ENCODE measurements around the gene TMEM106A.
"Not testable (repeated sequence)": the region's sequence is repeated elsewhere in the genome, so short reads cannot be mapped to it uniquely, and the experiment has no call there.

TMEM106A gene, protein sequence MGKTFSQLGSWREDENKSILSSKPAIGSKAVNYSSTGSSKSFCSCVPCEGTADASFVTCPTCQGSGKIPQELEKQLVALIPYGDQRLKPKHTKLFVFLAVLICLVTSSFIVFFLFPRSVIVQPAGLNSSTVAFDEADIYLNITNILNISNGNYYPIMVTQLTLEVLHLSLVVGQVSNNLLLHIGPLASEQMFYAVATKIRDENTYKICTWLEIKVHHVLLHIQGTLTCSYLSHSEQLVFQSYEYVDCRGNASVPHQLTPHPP
- 48.8 to 244 (median 85.4) reads per million in 17 experiments for total RNA-seq

DNA sequence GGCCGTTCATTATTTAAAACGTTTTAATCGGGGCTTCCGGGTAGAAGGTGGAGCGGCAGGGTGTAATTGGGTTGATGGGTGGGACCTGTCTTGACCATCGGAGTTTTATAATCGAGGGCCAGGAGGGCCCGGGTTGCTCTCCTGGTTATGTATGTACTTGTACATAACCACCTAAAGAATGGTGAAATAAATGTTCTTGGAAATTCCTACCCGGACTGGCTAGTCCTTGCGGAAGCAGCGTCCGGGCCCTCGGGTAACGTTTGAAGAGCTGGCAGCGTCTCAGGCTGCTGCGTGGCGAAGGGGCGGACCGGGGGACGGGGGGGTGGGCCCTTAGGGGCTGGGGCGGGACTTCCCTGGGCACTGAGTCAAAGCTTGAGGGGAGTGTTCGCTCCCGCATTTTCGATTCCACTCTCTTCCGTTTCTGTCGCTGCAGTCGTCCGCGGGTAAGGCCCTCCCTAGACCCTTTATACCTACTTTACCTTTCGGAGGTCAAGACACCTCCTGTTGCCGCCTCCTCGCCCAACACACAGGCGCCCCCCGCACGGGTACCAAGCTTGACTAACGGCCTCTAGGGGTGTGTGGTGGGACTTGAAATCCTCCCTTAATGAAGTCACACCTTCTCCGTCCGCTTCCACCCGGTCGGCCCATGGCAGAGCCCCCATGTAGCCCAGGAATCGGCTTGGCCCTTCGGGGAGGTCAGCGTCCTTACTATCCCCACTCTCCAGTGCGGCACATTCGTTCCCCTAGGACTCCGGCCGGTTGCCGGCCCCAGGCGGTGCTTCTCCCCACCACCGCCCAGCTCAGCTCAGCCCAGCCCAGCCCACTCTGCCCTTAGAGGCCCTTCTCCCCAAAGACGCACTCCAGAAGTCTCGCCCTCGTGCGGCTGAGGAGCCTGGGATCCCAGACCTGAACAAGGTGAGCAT lies at the start of gene TMEM106A:
TMEM106A (plus strand) TSS at position 396 of the 923 bp plus-strand sequence. CDS start 1,167 bp downstream, outside the sequence.
- DNase-seq, result peak; percentile 83 to 93 (median 89)

- DNase-seq, result not testable (repeated sequence)
Measured at GRCh38 chr17:43165971-43166370, 45.7 kb upstream of the TMEM106A start.

- peak in 3 of 4 experiments; percentile 2 to 43 (median 13) for DNase-seq
Measured at GRCh38 chr17:43169561-43170139, 42.0 kb upstream of the TMEM106A start.

DNA sequence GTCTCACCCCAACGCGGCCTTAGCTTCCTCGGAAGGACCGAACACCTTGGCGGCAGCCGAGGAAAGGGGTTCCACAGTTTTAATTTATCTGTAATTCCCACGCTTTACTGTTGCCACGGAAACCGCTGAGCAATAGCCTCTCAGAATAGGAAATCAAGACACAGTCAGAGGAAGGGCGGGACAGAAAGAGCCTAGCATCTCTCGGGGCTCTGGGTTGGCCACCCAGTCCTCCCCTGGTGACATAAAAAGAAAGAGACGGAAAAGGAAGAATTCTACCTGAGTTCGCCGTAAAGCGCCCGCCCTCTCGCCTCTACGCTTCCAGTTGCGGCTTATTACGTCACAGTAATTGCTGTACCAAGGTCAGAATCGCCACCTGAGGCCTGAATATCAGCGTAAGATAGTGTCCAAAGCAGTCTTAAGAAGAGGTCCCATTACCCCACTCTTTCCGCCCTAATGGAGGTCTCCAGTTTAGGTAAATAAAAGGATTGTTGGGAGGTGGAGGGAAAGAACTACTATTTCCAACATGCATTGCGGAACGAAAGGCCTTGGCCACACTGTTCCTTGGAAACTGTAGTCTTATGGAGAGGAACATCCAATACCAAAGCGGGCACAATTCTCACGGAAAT lies 41.4 kb upstream of the TMEM106A start:
- peak; percentile 92 to 97 (median 94) for DNase-seq

DNA sequence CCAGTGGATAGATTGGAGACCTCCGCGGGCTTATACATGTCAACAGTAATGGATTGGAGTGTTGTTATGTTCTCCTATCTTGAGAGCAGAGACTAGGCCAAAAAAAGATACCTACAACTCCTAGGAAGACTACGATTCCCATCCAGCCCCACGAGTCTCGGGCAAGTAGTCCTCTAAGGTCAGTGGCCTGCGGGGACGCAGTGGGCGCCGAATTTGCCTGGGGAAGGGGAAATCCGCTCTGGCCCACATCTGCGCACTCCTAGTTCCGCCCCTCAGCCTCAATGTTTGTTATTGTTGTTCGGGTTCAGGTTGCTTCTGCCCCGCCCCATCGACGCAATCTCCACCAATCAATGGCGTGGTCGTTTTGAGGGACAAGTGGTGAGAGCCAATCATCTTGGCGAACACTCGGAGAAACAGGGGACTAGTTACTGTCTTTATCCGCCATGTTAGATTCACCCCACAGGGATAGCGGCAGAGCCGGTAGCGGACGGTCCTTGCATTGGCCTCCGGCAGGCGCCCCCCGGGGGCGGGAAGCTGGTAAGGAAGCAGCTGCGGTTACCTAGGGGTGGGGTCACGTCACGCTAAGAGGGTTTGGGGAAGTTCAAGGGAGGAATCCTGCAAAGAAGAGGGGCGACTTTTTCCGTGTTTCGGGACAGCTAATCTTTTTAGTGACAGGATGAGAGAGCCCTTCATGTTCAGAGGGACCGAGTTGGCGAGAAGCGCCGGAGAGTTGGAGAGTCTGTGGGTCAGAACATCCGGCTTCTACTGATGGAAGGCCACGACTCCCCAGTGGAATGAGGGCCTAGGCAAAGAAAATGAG lies 40.7 kb upstream of the TMEM106A start, which contains the start of gene NBR1:
NBR1 (plus strand) TSS at position 449 of the 820 bp plus-strand sequence. CDS start 4,586 bp downstream, outside the sequence.
- peak; percentile 97 to 98 (median 98) for DNase-seq

DNA sequence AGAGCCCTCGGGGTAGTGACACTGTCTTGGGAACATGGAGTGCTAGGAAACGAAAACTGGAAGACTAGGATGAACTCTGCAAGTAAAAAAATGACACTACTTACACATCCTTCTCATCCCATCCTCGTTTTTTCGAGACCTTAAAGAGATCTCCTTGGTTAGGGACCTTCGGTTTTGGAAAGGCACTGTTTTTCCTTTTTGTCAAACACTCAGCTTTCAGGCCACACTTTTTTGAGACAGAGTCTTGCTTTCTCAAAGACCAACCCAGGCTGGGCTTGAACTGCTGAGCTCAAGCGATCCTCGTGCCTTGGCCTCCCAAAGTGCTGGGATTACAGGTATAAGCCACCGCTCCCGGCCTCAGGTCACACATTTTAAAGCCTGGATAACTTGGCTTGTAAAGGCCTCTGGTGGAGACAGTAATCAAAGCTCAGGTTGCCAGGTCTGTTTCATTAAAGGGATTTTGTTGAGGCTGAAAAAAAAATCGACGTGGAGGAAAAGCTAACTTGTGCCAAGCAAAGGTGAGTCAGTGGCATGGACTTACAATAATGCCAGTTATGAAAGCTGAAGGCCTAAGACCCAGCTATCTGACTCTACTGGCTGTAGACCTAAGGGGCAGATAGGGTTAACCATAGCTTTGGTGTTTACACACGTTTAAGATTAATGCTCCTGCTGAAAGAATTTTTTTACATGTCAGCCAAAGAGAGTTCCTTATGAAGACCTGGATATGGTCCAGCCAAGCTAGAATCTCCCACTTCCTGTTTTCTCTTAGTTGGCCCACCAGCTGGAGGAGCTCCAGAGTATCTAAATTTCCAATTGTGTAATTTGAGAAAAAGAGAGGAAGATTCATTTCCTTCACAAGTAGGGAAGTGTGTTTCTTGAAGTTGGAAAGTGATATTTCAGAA lies 39.8 kb upstream of the TMEM106A start:
- DNase-seq, result peak; percentile 87 to 97 (median 92)

GRCh38 chr17:43175213-43176118 lies 36.2 kb upstream of the TMEM106A start:
- DNase-seq, result no peak

DNA sequence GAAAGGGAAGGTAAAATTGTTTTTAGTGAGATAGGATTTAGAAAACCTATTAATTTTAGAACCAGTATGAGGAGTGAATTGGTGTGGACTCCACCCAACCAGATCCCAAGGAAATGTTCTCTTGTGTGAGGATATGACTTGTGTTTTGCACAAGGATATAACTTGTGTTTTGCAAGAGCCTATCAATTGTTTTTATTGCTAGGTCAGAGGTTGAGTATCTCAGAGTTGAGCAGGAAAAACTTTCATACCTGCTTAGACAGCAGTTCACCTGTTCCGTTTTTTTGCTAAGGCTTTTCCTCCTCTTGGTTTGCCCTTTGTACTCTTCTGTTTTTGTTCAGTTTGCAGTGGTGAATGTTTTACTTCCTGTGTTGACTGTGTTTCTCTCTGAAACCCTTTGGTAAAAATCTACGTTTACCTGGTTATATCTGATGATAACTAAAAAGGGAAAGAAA lies 35.5 kb upstream of the TMEM106A start:
- DNase-seq, result no peak

- DNase-seq, result no peak
Measured at GRCh38 chr17:43183921-43184320, 27.8 kb upstream of the TMEM106A start.

- not testable (repeated sequence) for DNase-seq
Measured at GRCh38 chr17:43186656-43187055, 25.0 kb upstream of the TMEM106A start.

- no peak for DNase-seq
Measured at GRCh38 chr17:43193251-43193650, 18.4 kb upstream of the TMEM106A start.

DNA sequence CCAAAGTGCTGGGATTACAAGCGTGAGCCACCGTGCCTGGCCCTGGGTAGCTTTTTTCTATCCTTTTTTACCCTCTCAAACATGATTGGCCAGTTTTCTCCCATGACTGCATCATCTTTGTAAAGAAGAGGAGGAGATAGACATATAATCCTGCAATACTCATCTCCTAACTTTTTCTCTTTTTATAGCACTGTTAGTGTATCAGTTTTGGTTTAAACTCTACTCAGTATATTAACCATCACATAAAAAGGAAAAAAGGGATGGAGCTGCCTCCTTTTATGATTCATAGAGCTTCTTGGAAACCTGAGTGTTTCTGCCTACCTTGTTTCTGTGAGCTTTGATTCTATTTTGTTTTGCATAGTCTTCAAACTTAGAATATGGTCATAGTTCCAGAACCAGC lies 12.0 kb upstream of the TMEM106A start:
- DNase-seq, result no peak

DNA sequence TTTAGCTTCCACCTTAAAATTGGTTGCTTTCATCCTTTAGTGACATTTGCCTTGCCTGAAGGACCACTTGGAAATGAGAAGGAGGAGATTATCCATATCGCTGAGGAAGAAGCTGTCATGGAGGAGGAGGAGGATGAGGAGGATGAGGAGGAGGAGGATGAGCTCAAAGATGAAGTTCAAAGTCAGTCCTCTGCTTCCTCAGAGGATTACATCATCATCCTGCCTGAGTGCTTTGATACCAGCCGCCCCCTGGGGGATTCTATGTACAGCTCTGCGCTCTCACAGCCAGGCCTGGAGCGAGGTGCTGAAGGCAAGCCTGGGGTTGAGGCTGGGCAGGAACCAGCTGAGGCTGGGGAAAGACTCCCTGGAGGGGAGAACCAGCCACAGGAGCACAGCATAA lies 11.5 kb upstream of the TMEM106A start:
- DNase-seq, result no peak

DNA sequence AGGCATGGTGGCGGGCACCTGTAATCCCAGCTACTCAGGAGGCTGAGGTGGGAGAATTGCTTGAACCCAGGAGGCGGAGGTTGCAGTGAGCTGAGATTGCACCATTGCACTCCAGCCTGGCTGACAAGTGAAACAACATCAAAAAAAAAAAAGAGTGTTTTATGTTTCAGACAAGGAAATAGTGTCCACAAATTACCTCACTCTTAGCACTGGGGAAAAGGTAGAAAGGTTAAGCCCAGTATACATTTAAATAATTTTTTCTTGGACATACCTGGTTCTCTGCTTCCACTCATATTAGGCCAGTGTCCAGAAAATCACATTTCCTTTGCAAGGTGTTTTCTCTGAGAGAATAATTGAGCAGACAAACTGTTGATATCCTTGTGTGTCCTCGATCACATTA lies 8.7 kb upstream of the TMEM106A start:
- not testable (repeated sequence) for DNase-seq

GRCh38 chr17:43210576-43210975 lies 1.1 kb upstream of the TMEM106A start:
- no peak for DNase-seq

DNA sequence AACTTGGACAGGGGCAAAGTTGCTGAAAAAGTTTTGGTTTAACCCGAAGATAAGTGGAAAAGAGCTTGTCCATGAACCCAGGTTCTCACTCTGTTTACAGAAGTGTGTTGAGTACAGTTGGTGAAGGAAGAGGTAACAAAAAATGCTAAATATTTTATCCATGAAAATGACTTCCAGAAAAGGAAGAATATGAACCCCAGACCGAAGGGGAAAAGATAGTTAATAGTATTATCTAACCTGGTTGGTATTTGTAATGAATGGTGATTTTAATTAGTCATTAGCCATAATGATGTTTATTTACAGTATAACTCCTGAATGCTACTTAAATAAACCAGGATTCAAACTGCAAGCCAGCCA lies 574 bp upstream of the TMEM106A start:
- DNase-seq, result peak in 3 of 4 experiments; percentile 5 to 25 (median 5)

DNA sequence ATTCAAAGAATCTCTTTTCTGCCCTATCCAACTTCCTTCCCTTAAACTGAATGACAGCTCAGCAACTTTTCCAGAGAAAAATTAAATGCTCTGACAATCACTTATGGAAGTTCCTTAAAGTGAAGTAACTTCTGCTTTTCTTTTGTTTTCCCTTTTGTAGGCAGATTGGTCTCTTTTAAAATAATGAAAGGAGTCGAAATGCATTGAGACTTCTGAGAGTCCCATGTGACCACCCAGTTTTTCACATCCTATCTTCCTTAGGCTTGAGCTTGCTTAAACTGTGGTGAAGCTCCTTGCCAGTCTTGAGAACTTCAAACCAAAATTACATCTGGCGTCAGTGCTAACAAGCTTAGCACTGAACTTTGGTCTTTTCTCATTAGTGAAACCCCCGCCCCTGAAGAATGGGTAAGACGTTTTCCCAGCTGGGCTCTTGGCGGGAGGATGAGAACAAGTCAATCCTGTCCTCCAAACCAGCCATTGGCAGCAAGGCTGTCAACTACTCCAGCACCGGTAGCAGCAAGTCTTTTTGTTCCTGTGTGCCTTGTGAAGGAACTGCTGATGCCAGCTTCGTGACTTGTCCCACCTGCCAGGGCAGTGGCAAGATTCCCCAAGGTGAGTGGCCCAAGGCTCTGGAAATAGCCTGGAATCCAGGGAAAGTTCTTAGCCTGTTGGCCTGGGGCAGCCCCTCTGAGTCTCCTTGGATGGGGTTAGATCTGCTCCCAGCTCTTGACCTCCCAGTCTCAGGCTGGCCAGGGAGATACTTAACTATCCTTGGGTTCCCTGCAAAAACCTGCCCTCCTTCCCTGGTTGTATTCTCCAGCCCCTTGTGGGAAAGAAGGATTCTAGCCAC lies 1.2 kb downstream of the TMEM106A start:
- DNase-seq, result peak; percentile 55 to 94 (median 83)

DNA sequence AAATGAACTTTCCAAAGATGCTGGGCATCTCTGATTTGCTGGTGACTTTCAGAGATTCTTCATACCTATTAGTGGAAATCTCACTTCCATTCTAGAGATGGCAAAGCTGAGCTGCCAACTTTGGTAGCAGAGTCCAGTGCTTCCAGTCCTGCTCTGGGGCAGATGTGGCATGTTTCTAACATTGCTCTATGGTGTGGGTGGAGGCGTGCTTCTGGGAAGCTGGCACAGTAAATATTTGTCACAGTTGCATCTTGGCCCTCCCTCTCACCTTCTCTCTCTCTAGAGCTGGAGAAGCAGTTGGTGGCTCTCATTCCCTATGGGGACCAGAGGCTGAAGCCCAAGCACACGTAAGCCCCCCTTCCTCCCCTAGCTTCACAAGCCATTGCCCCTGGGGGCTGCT lies 1.9 kb downstream of the TMEM106A start:
- peak in 1 of 4 experiments; percentile 4 for DNase-seq

Data from suppressor macrophage (primary cell).